HL-60 (cell line): ENCODE data around the gene FYN.

ENCODE experiments used
- DNase-seq, 2 experiments: peaks; one replicate each; pipeline ENCODE4 v3.0.0-alpha.2; 2010 to 2020; ENCODE audit warnings: low read depth in 1 of 2, low spot score in 1 of 2
- H3K27ac ChIP-seq: fragments of 250-450 bp; sonication (Bioruptor Pico); replicated peaks from 2 replicates; pipeline ENCODE4 v1.5.1; 2020; ENCODE audit warnings: mild to moderate bottlenecking, moderate library complexity
- H3K27me3 ChIP-seq: fragments of 250-450 bp; sonication (Bioruptor Pico); 2 replicates; pipeline ENCODE4 v1.5.1; 2021; ENCODE audit warnings: mild to moderate bottlenecking, moderate library complexity; ENCODE audit not compliant: insufficient read depth, poor library complexity, severe bottlenecking
- H3K4me3 ChIP-seq: replicated peaks from 2 replicates; pipeline ENCODE4 v1.5.1; 2011; ENCODE audit warnings: mild to moderate bottlenecking, control low read depth, low read length; ENCODE audit not compliant: insufficient read depth
- GABPA ChIP-seq: IDR thresholded peaks from 2 replicates; pipeline ENCODE4 v1.6.1; 2012; ENCODE audit warnings: low read depth
- POLR2AphosphoS5 ChIP-seq: IDR thresholded peaks from 2 replicates; pipeline ENCODE4 v1.6.1; 2012; ENCODE audit warnings: low read depth
- SPI1 ChIP-seq: IDR thresholded peaks from 2 replicates; pipeline ENCODE4 v1.6.1; 2012; ENCODE audit warnings: low read depth, mild to moderate bottlenecking, borderline replicate concordance
- TF ChIP-seq, protein P1 (sequence below): IDR thresholded peaks from 2 replicates; pipeline ENCODE4 v1.6.1; 2012; ENCODE audit warnings: low read depth; ENCODE audit not compliant: insufficient replicate concordance
- TF ChIP-seq, protein P2 (sequence below): IDR thresholded peaks from one replicate; pipeline ENCODE4 v1.5.1; 2011; ENCODE audit warnings: low read length, control low read depth, inconsistent platforms; ENCODE audit not compliant: insufficient read depth

Gene FYN

DNA sequence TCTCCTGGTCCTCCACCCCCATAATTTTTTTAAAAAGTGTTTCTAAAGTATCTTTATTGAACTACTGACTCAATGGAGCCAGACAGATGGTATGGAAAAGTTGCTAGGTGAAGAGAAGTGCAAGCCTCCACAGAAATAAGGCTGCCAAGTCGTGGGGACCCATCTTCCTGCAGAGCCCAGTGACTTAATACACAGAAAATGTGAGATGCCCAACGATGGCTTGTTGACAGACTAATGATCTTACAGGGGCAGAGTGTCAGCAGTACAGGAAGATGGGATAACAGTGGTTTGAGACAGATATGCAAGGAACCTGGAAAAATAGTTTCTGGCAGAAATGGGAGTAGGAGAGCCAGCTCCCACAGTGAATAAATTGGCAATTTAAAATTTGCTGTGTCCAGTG is 43.3 kb downstream of the FYN start:
- DNase-seq = no peak
- Histone ChIP-seq H3K27ac (no peak overlapping the region), H3K4me3 (no peak overlapping the region), H3K27me3 (peaks cover 3% of the 10 kb centered on the region)
- no peak for TF ChIP-seq SPI1
- no peak for TF ChIP-seq POLR2AphosphoS5
- no peak for TF ChIP-seq GABPA
- TF ChIP-seq, protein P1, sequence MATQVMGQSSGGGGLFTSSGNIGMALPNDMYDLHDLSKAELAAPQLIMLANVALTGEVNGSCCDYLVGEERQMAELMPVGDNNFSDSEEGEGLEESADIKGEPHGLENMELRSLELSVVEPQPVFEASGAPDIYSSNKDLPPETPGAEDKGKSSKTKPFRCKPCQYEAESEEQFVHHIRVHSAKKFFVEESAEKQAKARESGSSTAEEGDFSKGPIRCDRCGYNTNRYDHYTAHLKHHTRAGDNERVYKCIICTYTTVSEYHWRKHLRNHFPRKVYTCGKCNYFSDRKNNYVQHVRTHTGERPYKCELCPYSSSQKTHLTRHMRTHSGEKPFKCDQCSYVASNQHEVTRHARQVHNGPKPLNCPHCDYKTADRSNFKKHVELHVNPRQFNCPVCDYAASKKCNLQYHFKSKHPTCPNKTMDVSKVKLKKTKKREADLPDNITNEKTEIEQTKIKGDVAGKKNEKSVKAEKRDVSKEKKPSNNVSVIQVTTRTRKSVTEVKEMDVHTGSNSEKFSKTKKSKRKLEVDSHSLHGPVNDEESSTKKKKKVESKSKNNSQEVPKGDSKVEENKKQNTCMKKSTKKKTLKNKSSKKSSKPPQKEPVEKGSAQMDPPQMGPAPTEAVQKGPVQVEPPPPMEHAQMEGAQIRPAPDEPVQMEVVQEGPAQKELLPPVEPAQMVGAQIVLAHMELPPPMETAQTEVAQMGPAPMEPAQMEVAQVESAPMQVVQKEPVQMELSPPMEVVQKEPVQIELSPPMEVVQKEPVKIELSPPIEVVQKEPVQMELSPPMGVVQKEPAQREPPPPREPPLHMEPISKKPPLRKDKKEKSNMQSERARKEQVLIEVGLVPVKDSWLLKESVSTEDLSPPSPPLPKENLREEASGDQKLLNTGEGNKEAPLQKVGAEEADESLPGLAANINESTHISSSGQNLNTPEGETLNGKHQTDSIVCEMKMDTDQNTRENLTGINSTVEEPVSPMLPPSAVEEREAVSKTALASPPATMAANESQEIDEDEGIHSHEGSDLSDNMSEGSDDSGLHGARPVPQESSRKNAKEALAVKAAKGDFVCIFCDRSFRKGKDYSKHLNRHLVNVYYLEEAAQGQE = no peak
- TF ChIP-seq, protein P2, sequence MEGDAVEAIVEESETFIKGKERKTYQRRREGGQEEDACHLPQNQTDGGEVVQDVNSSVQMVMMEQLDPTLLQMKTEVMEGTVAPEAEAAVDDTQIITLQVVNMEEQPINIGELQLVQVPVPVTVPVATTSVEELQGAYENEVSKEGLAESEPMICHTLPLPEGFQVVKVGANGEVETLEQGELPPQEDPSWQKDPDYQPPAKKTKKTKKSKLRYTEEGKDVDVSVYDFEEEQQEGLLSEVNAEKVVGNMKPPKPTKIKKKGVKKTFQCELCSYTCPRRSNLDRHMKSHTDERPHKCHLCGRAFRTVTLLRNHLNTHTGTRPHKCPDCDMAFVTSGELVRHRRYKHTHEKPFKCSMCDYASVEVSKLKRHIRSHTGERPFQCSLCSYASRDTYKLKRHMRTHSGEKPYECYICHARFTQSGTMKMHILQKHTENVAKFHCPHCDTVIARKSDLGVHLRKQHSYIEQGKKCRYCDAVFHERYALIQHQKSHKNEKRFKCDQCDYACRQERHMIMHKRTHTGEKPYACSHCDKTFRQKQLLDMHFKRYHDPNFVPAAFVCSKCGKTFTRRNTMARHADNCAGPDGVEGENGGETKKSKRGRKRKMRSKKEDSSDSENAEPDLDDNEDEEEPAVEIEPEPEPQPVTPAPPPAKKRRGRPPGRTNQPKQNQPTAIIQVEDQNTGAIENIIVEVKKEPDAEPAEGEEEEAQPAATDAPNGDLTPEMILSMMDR = no peak

DNA sequence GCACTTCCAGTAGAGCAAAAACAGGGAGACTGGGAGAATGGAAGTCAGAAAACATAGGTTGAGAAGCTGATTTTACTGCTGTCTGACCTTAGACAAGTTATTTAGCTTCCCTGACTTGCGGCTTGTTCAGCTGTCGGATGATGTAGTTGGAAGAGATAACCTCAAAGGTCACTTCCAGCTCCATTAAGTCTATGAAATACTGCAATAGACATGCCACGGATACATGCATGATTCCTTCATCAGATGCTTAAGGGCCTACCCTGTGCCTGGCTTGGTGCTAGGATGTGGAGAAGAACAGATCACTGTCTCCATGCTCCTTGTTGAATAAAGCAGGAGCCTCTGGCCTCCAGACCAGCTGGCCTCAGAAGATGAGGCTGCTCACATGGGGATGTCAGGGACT is 43.7 kb downstream of the FYN start:
- Histone ChIP-seq H3K27ac (no peak overlapping the region), H3K27me3 (peaks cover 3% of the 10 kb centered on the region), H3K4me3 (no peak overlapping the region)
- TF ChIP-seq, protein P1 = no peak
- TF ChIP-seq, protein P2 = no peak
- TF ChIP-seq POLR2AphosphoS5 (no peak), SPI1 (no peak), GABPA (no peak)
- DNase-seq = no peak

DNA sequence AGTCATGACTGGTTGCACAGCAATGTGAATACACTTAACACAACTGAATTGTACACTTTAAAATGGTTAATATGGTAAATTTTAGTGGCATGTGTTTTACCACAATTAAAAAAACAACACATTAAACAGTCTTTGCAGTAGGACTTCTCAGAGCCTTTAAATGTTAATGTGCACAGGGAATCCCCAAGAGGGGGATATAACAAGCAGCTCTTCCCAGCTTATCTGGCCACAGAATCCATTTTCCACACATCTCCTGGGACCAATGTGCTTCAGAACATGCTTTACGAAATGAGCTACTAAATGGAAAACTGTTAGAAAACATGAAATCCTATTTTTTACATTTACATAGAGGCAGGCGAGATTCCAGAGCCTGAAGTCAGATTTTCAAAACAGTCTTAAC is 44.4 kb downstream of the FYN start:
- TF ChIP-seq, protein P1 = no peak
- TF ChIP-seq POLR2AphosphoS5 (no peak), SPI1 (no peak), GABPA (no peak)
- TF ChIP-seq, protein P2 = no peak
- no peak overlapping the region for H3K27ac ChIP-seq
- no peak overlapping the region for H3K4me3 ChIP-seq
- peaks cover 3% of the 10 kb centered on the region for H3K27me3 ChIP-seq
- no peak for DNase-seq
